ENCODE results near the gene DNAJA4. TPM values are rescaled to one million over a fixed set of nuclear protein-coding genes. Genes with fewer than 3 reads are reported as not detected.

The DNAJA4 gene
- total and polyA plus RNA-seq, 2 of the 13 experiments (the other 11 are each of a cell fraction or from before 2014, with no cell fraction given): not detected

GRCh38 chr15:78255421-78256043, 8.8 kb upstream of the DNAJA4 start (continued):
- no peak for TF ChIP-seq SNRNP70 (IDR thresholded peaks at IDR 0.05; ENCODE audit: low read depth, low read length)
- no peak for TF ChIP-seq ZNF639 (CRISPR knock-in tag; conservative IDR thresholded peaks at IDR 0.05)
- no peak for TF ChIP-seq ZFYVE20 (CRISPR knock-in tag; IDR thresholded peaks at IDR 0.05; ENCODE audit: borderline replicate concordance, low read depth)
- TF ChIP-seq TOE1 (CRISPR knock-in tag; IDR thresholded peaks at IDR 0.05): no peak
- TF ChIP-seq ZNF530 (CRISPR knock-in tag; IDR thresholded peaks at IDR 0.05; ENCODE audit: low read depth): no peak
- TF ChIP-seq JUN (CRISPR knock-in tag; IDR thresholded peaks at IDR 0.05): no peak
- no peak for TF ChIP-seq ZNF784 (CRISPR knock-in tag; IDR thresholded peaks at IDR 0.05; ENCODE audit: borderline replicate concordance)

GRCh38 chr15:78256044-78256437, 8.3 kb upstream of the DNAJA4 start:
- TF ChIP-seq MAFF (IDR thresholded peaks at IDR 0.05; ENCODE audit: low read depth, low read length): peak; percentile 34
- peak; percentile 62 to 66 for TF ChIP-seq MAFK (conservative IDR thresholded peaks at IDR 0.05 in 1 of 2, IDR thresholded peaks at IDR 0.05 in 1 of 2; ENCODE audit: low read length in 2 of 2)
- TF ChIP-seq THAP7 (CRISPR knock-in tag; IDR thresholded peaks at IDR 0.05): no peak

More at GRCh38 chr15:78256044-78256437, 8.3 kb upstream of the DNAJA4 start:
- intact Hi-C loops (cut with micrococcal nuclease; ENCODE audit: unreplicated experiment) (no loop called here), in situ Hi-C loops (cut with HindIII; ENCODE audit: extremely low pct_ligation_motif_present, low pct_unique_long_range_greater_than_20kb) (no loop called here)
- no peak overlapping the region for H2AFZ ChIP-seq (ENCODE audit: low read length)
- H3K4me2 ChIP-seq (ENCODE audit: low read depth, low read length): no peak overlapping the region
- H3K4me1 ChIP-seq (ENCODE audit: insufficient read depth, low read length): no peaks in the 10 kb centered on the region
- no peaks in the 10 kb centered on the region for H3K36me3 ChIP-seq (replicated peaks in 1 of 2; ENCODE audit: control insufficient read depth in 1 of 2, insufficient read depth in 2 of 2, low read length in 2 of 2)
- BruUV-seq (replicated peaks): no TSS peak
- no peak for ATAC-seq
- DNase-seq (ENCODE audit: low spot score): no peak
- no peak overlapping the region for H3K27ac ChIP-seq (ENCODE audit: extremely low read length, insufficient read depth, low read length)
- H4K20me1 ChIP-seq (ENCODE audit: insufficient read depth, low read length): no peaks in the 10 kb centered on the region
- no peaks in the 10 kb centered on the region for H3K9me3 ChIP-seq (ENCODE audit: low read length)
- FAIRE-seq: no peak
- ChIA-PET CTCF (ENCODE audit: low intra/inter-chr PET ratio, low total read pairs) (no interaction called here), POLR2A (no interaction called here)
- 18% methylated on average over 3 of the region's 3 CpGs for WGBS (ENCODE audit: low lambda C conversion rate)
- H3K27me3 ChIP-seq (ENCODE audit: control insufficient read depth in 1 of 2, insufficient read depth in 2 of 2, low read length in 2 of 2): peaks cover 0 to 13% of the 10 kb centered on the region in 2 experiments; a peak in 1 of 5 replicates
- no peak overlapping the region for H3K9ac ChIP-seq (ENCODE audit: insufficient read depth, low read depth, low read length)
- no peak overlapping the region for H3K4me3 ChIP-seq (replicated peaks in 1 of 3; ENCODE audit: insufficient read depth in 1 of 3, low read depth in 2 of 3, low read length in 3 of 3)
- H3K79me2 ChIP-seq (ENCODE audit: insufficient read depth, low read length): no peaks in the 10 kb centered on the region

Measured in HepG2 (cell line).